ENCODE results near the gene PTBP1.
"Not testable (repeated sequence)": the region's sequence is repeated elsewhere in the genome, so short reads cannot be mapped to it uniquely, and the experiment has no call there.

PTBP1 gene

DNA sequence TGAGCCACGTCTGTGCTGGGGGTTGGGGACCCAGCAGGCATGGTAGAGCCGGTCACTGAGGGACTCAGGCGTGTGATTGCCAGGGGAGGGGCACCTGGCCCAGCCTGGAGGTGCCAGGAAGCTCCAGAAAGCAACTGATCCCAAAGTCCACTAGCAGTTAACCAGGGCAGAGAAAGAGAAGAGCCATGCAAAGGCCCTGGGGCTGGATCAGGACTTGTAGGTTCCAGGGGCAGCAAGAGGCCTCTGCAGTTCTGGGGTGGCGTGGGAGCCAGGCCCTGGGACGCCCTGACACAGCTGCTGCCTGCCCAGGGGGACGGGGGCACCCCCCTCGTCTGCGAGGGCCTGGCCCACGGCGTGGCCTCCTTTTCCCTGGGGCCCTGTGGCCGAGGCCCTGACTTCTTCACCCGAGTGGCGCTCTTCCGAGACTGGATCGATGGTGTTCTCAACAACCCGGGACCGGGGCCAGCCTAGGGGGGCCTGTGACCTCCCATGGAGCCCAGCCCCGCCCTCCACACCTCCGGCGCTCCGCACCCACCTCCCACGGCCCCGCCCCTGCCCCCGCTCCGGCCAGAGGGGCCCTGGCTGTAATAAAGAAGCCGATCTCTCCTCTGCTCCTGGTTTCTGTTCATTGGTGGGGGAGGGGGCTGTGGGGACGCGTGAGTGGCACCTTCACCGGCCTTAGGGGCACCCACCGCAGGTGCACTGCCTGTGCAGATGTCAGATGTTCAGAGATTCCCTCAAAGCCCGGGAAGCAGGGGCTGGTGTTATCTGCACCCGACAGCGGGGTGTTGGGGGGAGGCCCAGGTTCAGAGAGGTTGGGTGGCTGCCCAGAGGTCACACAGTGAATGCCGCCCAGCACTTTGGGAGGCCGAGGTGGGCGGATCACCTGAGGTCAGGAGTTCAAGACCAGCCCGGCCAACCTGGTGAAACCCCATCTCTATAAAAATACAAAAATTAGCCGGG, 34.4 kb downstream of the PTBP1 start:
- no peak for DNase-seq

DNA sequence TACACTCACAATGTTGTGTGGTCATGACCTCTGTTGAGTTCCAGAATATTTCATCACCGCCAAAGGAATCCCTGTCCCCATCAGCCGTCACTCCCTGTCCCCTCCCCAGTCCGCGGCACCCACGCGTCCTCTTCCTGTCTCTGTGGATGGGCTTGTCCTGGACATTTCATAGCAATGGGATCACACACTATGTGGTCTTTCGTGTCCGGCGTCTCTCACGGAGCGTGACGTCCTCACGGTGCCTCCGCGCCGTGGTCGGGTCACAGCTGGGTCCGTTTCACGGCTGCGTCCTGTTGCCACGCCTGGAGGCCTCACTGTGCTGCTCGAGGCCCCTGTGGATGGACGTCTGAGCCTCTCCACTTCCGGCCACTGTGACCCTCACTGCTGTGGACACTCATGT, 37.0 kb downstream of the PTBP1 start:
- no peak for DNase-seq

DNA sequence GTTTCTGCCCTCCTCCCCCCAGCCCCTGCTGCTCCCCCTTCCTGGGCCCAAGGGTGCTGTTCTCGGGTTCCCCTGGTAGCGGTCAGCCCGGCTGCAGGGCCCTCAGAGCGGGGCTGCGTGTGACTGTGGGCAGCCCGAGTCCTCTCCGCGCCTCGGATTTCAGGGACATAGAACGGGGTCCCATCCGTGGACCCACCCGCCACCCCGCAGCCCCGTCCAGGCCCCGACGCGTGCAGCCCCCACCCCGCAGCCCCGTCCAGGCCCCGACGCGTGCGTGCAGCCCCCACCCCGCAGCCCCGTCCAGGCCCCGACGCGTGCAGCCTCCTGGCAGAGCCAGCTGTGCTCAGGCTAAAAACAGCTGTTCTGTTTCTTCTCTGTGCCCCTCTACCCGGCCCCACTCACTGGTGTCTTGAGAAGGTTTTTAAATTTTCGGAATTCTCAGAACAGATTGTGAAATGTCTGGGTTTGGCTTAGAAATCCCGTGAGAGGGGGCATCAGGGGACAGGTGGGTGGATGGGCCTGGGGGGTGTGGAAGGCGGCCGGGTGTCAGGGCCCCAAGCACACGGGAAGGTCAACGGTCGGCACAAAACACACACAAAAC, 38.1 kb downstream of the PTBP1 start:
- no peak for DNase-seq

DNA sequence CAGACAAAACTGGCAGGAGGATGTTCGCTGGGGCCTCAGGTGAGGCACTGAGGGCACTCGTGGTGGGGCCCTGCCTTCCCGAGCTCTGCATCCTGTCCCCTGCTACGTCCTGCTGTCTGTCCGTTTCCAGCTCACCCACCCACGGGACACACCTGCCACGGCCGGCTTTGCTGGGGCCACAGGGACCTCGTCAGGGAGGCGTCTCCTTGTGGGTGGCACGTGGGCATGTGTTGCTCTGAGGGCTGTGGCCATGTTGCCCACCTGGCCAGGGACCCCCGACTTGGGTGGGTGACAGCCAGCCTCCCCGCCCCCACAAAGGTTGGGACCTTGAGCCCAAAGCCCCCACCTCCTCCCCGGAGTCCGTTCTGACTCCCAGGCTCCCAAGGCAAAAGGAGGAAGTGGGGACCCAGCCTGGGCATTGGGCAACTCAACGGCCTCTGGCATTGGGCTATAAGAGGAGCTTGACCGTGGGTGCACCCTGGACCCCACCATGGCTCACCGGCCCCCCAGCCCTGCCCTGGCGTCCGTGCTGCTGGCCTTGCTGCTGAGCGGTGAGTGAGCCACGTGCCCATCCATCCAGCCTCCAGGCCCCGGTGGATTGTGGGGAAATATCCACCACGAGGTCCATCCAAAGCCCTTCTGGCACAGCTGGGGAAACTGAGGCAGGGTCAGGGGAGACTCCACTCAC, 43.4 kb downstream of the PTBP1 start, which contains the start of gene PRTN3:
Gene PRTN3 (plus strand): TSS at position 481 of the 688 bp plus-strand sequence. CDS start 10 bp downstream, at position 491.
- DNase-seq: no peak

DNA sequence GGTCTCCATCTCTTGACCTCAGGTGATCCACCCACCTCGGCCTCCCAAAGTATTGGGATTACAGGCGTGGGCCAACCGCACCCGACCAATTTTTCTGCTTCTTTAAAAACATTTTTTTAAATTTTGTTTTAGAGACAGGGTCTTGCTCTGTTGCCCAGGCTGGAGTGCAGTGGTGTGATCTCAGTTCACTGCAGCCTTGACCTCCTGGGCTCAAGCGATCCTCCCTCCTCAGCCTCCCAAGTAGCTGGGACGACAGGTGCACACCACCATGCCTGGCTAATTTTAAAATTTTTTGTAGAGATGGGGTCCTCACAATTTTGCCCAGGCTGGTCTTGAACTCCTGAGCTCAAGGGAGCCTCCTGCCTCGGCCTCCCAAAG, 45.5 kb downstream of the PTBP1 start:
- not testable (repeated sequence) for DNase-seq

DNA sequence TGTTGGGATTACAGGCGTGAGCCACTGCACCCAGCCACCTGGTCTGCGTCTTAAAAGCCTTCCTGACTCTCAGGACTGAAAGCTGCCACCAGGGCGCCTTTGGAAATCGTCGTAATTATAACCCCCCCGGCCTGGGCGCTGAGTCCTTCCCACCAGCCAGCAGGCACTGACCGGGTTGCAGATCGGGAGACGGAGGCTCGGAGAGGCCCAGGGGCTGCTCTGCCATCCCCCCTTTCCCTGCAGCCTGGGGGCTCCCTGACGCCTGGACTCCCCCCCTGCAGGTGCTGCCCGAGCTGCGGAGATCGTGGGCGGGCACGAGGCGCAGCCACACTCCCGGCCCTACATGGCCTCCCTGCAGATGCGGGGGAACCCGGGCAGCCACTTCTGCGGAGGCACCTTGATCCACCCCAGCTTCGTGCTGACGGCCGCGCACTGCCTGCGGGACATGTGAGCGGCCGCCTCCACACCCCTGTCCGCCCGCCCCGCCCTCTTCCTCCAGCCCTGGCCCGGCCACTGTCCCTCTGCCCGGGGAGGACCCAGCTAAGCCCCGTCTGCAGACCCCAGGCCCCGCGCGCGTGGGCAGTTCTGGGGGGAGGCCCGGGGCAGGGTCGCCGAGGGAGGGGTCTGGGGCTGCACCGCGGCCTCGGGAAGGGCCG, 46.1 kb downstream of the PTBP1 start:
- no peak for DNase-seq

DNA sequence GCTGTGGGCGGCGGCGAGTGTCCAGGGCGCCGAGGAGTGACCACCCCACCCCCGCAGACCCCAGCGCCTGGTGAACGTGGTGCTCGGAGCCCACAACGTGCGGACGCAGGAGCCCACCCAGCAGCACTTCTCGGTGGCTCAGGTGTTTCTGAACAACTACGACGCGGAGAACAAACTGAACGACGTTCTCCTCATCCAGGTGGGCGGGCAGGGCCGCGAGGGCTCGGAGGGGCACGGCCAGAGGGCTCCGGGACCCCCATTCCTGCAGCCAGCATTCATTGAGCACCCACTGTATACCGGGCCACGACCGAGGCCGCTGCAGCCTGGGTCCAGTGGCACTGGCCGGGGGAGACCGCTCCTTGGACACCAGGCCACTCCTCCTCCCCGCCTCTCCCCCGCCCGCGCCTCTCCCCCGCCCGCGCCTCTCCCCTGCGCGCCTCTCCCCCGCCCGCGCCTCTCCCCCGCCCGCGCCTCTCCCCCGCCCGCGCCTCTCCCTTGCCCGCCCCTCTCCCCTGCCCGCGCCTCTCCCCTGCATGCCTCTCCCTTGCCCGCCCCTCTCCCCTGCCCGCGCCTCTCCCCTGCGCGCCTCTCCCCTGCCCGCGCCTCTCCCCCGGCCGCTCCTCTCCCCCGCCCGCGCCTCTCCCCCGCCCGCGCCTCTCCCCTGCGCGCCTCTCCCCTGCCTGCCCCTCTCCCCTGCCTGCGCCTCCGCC, 46.7 kb downstream of the PTBP1 start:
- DNase-seq: no peak

DNA sequence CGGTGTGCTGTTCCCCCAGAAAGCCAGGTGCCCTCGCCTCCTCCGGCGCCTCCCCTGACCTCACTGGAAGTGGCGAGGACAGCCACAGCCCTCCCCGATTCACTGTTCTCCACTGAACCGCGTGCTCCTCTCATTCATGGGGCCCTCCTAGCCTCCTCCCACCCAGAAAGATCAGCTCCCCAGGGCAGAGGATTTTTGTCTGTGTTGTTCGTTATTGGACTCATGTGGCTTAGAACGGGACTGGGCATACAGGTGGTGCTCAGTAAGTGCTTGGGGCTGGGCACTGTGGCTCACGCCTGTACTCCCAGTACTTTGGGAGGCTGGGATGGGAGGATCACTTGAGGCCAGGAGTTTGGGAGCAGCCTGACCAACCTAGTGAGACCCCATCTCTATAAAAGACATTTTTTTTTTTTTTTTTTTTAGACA, 47.3 kb downstream of the PTBP1 start:
- no peak for DNase-seq

DNA sequence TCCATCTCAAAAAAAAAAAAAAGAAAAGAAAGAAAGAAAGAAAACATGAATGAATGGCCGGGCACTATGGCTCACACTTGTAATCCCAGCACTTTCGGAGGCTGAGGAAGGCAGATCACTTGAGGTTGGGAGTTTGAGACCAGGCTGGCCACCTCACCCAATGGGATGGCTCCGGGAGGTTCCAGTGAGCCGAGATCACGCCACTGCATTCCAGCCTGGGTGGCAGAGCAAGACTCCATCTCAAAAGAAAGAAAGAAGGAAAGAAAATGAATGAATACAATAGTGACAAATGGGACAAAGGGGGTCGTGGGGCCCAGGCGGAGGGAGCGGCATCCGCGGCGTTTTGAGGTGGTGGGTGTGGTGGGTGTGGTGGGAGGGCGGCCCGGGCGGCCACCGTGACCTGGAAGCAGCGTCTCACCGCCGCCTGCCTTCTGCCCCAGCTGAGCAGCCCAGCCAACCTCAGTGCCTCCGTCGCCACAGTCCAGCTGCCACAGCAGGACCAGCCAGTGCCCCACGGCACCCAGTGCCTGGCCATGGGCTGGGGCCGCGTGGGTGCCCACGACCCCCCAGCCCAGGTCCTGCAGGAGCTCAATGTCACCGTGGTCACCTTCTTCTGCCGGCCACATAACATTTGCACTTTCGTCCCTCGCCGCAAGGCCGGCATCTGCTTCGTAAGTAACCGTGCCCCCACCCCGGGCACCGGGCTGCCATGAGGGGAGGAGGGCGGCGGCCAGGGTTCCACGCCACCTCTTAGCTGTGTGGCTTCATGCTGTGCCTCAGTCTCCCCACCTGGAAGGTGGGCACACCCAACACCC, 48.7 kb downstream of the PTBP1 start:
- DNase-seq: no peak

DNA sequence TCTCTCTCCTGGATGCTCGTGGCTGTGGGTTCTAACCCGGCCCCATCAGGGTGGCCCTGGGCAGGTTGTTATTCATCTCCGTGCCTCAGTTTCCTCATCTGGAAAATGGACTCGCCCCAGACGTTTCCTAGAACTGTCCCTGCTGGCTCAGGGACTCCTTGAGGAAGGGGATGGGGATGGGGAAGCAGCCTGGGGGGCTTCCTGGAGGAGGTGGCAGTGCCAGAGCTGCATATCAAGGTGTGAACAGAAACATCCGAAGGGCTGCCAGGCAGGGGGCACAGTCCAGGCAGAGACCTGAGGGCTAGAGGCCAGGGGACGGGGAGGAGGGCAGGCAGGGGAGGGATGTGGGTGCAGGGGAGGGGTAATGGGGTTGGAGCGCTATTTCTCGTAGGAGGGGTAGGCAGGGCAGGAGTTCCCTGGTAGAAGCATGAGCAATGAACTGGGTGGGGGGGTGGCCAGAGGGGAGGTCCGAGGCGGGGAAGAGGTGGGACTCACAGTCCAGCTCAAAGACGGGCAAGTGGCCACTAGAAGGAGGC, 51.2 kb downstream of the PTBP1 start:
- no peak for DNase-seq

DNA sequence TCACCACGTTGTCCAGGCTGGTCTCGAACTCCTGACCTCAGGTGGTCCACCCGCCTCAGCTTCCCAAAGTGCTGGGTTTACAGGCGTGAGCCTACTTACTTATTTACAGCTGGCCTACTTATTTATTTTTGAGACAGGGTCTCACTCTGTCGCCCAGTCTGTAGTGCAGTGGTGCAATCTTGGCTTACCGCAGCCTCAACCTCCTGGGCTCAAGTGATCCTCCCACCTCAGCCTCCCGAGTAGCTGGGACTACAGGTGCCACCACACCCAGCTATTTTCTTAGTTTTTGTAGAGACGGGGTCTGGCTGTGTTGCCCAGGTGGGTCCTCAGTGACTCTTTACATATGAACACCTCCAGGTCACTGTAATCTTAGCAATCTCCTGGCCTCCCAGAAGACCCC, 51.9 kb downstream of the PTBP1 start:
- not testable (repeated sequence) for DNase-seq

DNA sequence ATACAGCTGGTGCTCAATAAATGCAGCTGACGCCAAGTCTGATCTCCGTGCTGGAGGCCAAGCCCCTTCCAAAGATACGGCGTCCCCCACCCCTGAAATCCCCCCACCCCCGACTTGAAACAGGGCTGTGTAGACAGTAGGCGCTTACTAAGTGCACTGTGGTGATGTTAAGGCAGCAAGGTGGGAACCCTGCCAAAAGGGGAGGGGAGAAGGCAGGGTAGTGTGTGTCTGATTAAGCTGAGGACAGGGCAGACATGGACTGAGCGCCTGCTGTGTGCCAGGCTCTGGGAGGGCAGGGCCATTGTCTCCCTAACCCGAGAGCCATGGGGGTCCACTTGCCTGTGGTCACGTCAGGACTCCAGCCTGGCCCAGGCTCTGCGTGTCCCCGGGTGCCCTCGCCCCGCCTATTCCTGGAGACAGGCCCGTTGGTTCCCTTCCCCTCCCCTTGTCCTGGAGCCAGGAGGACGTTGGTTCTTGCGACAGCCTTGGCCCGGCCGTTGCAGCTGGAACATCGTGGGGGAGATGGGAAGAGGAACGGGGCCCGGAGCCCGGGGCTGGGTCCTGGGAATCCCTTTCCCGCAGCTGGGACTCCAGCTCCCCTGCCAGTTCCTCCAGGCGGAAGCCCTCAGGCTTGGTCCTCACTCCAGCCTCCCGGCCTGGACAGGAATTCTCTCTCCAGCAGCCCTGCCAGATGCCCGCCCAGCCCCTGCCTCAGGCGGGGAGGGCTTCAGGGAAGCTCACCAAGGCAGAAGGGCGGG, 53.1 kb downstream of the PTBP1 start:
- DNase-seq: no peak

DNA sequence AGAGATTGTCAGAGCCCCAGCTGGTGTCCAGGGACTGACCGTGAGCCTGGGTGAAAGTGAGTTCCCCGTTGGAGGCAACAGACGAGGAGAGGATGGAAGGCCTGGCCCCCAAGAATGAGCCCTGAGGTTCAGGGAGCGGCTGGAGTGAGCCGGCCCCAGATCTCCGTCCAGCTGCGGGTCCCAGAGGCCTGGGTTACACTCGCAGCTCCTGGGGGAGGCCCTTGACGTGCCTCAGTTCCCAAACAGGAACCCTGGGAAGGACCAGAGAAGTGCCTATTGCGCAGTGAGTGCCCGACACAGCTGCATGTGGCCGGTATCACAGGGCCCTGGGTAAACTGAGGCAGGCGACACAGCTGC, 53.7 kb downstream of the PTBP1 start:
- no peak for DNase-seq

DNA sequence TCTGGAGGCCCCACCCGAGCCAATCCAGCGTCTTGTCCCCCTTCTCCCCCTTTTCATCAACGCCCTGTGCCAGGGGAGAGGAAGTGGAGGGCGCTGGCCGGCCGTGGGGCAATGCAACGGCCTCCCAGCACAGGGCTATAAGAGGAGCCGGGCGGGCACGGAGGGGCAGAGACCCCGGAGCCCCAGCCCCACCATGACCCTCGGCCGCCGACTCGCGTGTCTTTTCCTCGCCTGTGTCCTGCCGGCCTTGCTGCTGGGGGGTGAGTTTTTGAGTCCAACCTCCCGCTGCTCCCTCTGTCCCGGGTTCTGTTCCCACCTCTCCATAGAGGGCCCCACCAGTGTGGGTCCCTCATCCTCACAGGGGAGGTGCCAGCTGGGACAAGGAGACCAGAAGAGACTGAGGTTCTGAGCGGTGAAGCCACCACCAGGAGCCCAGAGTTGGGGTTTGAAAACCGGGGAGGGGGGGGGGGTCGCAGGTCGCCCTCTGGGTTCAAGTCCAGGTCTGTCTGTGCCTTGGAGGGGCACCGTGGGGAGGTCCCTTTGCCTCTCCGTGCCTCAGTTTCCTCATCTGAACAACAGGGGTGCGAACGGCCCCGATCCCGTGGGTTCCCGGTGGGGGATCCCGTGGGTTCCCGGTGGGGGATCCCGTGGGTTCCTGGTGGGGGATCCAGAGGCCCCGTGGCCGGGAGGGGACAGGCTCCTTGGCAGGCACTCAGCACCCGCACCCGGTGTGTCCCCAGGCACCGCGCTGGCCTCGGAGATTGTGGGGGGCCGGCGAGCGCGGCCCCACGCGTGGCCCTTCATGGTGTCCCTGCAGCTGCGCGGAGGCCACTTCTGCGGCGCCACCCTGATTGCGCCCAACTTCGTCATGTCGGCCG, 55.1 kb downstream of the PTBP1 start, which contains the start of gene ELANE:
Gene ELANE (plus strand): TSS at position 168 of the 878 bp plus-strand sequence. CDS start 26 bp downstream, at position 194.
- DNase-seq: no peak

DNA sequence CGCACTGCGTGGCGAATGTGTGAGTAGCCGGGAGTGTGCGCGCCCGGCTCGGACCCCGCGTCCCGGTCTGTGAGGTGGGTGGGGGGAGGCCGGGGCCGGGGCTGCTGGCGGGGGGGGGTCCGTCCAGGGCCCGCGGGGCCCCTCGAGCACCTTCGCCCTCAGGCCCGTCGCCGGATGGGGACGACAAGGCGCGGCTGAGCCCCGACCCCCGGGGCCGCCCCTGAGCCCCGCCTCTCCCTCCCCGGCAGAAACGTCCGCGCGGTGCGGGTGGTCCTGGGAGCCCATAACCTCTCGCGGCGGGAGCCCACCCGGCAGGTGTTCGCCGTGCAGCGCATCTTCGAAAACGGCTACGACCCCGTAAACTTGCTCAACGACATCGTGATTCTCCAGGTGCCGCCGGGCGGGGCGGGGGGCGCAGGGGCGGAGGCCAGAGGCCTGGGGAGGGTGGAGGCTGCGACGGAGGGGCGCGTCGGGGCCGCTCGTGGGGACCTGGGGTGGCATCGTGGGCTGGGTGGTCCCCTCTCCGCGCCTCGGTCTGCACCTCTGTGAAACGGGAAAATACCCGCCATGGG, 55.8 kb downstream of the PTBP1 start:
- no peak for DNase-seq

DNA sequence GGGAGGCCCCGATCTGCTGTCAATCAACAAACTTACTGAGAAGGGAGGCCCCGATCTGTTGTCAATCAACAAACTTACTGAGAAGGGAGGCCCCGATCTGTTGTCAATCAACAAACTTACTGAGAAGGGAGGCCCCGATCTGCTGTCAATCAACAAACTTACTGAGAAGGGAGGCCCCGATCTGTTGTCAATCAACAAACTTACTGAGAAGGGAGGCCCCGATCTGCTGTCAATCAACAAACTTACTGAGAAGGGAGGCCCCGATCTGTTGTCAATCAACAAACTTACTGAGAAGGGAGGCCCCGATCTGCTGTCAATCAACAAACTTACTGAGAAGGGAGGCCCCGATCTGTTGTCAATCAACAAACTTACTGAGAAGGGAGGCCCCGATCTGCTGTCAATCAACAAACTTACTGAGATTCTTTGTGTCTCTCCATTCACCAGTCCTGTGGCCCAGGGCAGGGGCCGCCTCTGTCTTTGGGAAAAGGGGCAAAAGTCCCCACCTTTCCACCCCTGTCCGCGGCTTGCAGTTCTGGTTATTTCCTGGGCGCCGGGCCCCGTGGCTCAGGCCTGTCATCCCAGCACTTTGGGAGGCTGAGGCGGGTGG, 56.5 kb downstream of the PTBP1 start:
- not testable (repeated sequence) for DNase-seq

DNA sequence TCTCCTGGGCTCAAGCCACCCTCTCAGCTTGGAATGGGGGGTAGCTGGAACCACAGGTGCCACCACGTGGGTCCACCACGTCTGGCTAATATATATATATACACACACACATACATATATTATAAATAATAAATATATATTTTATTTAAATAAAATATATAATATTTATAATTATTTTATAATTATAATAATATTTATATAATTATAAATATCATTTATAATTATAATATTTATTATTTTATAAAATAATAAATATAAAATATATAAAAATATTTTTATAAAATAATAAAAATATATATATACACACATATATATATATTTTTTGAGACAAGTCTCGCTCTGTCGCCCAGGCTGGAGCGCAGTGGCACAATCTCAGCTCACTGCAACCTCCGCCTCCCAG, 57.3 kb downstream of the PTBP1 start:
- DNase-seq: no peak

DNA sequence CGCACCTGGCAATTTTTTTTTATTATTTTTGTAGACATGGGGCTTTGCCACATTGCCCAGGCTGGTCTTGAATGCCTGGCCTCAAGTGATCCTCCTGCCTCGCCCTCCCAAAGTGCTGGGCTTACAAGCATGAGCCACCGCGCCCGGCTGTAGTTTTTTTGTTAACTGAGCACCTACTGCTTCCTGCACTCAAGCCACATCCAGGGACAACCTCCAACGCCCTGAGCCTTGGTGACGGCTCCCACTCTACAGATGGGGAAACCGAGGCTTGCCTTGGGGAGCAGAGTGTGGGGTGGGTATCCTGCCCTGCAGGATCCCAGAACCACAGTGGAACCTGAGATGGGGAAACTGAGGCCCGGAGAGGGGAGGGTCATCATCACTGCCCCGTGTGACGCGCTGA, 57.9 kb downstream of the PTBP1 start:
- DNase-seq: no peak

Measured in NCI-H2081 treated with DMSO at 0.1 percent for 48 hours (cell line).